Panc1 (cell line): ENCODE data around the gene RD3L.

Source experiments
- TF ChIP-seq, protein P1 (sequence below): fragments of 450-650 bp; IDR thresholded peaks from 2 replicates; pipeline ENCODE4 v1.5.1; 2017; ENCODE audit warnings: mild to moderate bottlenecking
- TF ChIP-seq, protein P2 (sequence below), 2 experiments: IDR thresholded peaks; 2 replicates each; pipeline ENCODE4 v1.6.1; 2011 to 2012; ENCODE audit warnings: low read depth in 2 of 2, control low read depth in 1 of 2, low read length in 1 of 2, mild to moderate bottlenecking in 1 of 2, moderate library complexity in 1 of 2; ENCODE audit not compliant: insufficient read depth in 1 of 2

GRCh38 chr14:103931422-103931821, 10.9 kb downstream of the RD3L start:
- TF ChIP-seq, protein P1, sequence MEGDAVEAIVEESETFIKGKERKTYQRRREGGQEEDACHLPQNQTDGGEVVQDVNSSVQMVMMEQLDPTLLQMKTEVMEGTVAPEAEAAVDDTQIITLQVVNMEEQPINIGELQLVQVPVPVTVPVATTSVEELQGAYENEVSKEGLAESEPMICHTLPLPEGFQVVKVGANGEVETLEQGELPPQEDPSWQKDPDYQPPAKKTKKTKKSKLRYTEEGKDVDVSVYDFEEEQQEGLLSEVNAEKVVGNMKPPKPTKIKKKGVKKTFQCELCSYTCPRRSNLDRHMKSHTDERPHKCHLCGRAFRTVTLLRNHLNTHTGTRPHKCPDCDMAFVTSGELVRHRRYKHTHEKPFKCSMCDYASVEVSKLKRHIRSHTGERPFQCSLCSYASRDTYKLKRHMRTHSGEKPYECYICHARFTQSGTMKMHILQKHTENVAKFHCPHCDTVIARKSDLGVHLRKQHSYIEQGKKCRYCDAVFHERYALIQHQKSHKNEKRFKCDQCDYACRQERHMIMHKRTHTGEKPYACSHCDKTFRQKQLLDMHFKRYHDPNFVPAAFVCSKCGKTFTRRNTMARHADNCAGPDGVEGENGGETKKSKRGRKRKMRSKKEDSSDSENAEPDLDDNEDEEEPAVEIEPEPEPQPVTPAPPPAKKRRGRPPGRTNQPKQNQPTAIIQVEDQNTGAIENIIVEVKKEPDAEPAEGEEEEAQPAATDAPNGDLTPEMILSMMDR = no peak
- TF ChIP-seq, protein P2, sequence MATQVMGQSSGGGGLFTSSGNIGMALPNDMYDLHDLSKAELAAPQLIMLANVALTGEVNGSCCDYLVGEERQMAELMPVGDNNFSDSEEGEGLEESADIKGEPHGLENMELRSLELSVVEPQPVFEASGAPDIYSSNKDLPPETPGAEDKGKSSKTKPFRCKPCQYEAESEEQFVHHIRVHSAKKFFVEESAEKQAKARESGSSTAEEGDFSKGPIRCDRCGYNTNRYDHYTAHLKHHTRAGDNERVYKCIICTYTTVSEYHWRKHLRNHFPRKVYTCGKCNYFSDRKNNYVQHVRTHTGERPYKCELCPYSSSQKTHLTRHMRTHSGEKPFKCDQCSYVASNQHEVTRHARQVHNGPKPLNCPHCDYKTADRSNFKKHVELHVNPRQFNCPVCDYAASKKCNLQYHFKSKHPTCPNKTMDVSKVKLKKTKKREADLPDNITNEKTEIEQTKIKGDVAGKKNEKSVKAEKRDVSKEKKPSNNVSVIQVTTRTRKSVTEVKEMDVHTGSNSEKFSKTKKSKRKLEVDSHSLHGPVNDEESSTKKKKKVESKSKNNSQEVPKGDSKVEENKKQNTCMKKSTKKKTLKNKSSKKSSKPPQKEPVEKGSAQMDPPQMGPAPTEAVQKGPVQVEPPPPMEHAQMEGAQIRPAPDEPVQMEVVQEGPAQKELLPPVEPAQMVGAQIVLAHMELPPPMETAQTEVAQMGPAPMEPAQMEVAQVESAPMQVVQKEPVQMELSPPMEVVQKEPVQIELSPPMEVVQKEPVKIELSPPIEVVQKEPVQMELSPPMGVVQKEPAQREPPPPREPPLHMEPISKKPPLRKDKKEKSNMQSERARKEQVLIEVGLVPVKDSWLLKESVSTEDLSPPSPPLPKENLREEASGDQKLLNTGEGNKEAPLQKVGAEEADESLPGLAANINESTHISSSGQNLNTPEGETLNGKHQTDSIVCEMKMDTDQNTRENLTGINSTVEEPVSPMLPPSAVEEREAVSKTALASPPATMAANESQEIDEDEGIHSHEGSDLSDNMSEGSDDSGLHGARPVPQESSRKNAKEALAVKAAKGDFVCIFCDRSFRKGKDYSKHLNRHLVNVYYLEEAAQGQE (IDR thresholded peaks at IDR 0.05; ENCODE audit: insufficient read depth in 1 of 2, low read depth in 2 of 2, low read length in 1 of 2) = no peak
